HG02970 (cell line): ENCODE measurements around the gene SRGAP1.
"Not testable (repeated sequence)": the region's sequence is repeated elsewhere in the genome, so short reads cannot be mapped to it uniquely, and the experiment has no call there.

Experiments
- ATAC-seq: cut with Tn5 transposase; IDR thresholded peaks from one replicate; pipeline ENCODE4 v1.9.1; 2021; ENCODE audit warnings: mild to moderate bottlenecking, moderate library complexity, moderate number of reproducible peaks; ENCODE audit not compliant: unreplicated experiment, low FRiP score

The SRGAP1 gene

DNA sequence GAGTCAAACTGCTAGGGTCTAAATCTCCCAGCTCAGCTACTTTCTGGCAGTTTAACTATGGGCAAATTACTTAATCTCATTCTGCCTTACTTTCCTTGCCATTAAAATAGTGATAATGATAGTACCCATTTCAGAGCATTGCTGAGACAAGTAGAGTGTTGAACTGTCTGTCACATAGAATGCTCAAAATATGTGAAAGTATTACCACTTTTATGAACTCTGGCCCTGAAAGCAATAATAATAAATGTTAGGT lies 19.9 kb downstream of the SRGAP1 start:
- ATAC-seq = no peak

DNA sequence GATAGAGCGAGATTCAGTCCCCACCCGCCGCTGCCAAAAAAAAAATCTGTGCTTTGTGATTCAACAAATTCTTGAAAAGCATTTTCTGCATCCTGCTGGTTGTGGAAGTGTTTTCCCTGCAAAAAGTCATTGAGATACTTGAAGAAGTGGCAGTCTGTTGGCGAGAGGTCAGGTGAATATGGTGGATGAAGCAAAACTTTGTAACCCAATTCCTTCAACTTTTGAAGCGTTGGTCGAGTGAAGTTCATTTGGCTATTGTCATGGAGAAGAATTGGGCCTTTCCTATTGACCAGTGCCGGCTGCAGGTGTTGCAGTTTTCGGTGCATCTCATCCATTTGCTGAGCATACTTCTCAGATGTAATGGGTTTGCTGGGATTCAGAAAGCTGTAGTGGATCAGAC lies 20.9 kb downstream of the SRGAP1 start:
- no peak for ATAC-seq

DNA sequence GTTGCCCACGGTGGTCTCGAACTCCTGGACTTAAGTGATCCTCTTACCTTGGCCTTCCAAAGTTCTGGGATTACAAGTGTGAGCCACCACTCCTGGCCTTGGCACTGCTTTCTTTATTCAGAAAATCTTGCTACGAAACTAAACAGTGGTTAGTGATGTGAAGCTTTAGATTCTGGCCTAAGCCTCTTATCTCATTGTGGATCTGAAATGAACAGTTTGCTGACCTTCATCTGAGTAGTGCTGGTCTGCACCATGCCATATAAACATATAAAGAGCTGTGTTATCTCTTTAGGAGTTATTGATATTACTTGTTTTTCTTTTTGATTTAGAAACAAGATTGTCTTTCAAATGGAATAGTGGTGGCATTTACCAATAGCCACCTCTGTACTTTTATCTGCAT lies 22.6 kb downstream of the SRGAP1 start:
- ATAC-seq = no peak

DNA sequence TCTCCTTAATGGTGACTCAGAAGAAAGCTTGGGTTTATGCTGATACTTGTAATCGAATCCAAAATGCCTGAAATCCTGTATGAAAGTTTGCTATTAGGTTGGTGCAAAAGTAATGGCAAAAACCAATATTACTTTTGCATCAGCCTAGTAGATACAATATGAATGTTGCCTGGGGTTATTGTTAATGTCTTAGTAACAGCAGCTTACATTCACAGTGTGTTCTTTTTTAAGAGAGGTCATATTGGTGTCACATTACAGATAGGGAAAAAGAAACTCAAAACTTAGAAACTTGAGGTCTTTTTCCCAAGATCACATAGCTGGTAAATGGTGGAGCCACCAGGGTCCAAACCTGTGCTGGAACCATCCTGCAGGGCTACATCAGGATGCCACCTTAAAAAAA lies 25.2 kb downstream of the SRGAP1 start:
- no peak for ATAC-seq

DNA sequence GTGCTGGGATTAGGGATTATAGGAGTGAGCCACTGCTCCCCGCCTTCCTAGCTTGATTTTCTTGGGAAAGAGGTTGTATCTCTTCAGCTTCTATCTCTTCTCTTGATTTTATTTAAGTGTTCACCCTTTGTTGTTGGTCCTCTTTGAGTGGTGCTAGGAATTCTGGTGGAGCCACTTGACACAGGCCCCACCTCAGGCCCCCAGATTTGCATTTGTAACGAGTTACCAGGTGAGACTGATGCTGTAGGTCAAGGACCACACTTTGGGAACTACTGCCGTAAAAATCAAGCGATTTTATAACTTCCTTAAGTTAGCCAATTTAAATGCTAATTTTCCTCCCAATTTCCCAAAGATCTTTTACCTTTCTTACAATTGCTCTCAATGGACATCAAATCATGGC lies 26.3 kb downstream of the SRGAP1 start:
- ATAC-seq = no peak

DNA sequence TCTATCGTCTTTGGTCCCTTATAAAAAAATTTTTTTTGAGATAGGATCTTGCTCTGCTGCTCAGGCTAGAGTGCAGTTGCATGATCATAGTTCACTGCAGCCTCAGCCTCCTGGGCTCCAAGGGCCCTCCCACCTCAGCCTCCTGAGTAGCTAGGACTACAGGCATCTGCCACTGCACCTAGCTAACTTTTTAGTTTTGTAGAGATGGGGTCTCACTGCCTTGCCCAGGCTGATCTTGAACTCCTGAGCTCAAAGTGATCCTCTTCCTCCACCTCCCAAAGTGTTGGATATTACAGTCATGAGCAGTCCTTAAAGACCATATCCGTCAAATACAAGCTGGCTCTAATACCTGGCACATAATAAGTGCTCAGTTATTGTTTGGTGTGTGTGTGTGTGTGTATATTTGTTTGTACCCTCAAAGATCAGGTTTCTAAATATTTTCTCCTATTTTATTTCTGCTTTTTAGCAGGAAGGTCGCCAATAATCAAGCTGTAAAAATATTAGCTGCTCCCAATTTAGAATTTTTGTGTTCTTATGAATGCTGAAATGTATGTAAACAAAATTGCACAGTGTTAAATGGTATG lies 30.5 kb downstream of the SRGAP1 start:
- no peak for ATAC-seq

DNA sequence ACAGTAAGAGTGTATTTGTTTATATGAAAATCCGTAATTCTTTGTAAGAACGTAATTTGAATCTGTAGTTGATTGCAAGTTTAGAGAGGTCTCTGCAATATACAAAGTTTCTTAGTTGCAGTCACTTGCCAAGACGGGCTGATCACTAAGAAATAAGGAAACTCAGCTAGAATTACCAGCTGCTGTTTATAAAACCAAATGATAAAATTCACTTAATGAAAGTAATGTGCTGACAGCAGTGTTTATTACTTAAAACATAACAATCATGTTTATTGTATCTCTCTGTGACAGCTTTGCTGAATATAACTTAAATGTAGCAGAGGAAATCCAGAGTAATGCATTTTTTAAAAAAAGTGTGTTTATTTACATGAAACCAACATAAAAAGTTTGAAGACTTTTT lies 31.2 kb downstream of the SRGAP1 start:
- no peak for ATAC-seq

DNA sequence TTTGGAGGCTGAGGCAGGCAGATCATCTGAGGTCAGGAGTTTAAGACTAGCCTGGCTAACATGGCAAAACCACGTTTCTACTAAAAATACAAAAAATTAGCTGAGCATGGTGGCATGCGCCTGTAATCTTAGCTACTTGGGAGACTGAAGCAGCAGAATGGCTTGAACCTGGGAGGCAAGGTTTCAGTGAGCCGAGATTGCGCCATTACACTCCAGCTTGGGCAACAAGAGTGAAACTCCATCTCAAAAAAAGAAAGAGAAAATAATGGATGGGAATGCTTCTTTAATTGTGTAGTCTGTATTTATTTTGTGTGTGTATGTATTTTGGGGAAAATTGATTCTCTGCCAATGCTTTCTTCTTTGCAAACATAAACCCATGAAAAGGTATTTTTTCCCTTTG lies 32.5 kb downstream of the SRGAP1 start:
- ATAC-seq = no peak

DNA sequence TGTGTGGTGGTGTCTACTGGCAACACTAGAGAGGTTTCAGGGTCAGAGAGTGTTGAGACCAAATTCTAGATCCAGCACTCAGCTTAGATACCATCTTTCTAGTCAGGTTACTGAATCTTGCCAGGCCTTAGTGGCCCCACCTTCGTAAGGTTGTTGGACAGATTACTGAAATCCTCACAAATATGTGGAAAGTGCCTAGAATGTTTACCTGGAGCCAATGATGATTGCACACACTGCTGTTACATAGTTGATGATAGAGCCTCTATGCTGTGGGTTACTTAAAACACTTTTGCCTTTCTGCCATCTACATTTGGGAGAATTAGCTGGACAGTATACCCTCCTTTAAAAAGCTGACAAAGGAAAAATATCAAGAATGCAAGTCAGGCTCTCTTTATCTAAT lies 33.2 kb downstream of the SRGAP1 start:
- ATAC-seq = no peak

DNA sequence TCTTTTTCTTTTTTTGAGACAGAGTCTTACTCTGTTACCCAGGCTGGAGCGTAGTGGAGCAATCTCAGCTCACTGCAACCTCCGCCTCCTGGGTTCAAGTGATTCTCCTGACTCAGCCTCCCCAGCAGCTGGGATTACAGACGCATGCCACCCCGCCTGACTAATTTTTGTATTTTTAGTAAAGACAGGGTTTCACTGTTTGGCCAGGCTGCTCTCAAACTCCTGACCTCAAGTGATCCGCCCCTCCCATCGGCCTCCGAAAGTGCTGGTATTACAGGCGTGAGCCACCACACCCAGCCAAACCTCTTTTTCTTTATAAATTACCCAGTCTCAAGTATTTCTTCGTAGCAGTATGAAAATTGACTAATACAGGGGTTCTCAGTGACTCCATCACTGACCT lies 35.7 kb downstream of the SRGAP1 start:
- ATAC-seq = not testable (repeated sequence)

DNA sequence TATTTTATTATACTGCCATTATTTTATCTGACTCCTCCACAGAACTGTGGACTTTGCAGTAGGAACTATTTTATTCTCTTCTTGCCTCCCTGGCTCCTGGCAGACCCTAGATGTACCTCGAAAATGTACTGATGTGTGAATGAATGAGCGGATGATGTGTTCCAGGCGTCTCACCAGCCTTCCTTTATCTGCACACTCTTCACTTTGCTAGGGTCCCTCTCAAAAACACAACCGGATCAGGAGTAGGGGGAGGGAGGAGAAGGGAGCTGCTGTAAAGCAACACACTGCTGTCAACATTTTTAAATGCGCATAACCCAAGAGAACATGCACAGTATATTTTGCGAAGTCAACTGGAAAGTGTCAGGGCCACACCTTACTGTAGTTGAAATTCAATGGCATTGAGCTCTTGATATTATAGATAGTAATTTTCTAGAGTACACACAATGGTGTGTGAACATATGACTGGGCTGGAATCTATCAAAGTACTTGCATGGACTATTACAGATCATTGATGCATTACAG lies 36.3 kb downstream of the SRGAP1 start:
- no peak for ATAC-seq

DNA sequence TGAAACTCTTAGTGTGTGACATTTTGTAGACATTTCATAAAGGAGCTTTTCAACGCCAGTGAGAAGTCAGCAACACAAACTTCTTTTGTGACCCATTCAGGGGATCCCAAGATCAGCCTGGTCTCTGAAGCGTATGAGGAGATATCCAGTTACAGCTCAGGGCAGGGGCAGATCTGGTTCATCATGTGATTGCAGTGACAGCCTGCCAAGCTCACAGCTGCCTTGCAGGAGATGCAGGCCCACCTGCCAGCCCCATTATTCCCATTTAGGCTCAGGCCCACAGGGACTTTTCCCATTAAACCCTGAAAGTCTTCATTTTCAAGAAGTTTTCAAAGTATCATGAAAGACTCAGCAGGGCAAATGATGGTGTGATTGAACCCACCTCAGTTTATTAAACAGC lies 38.3 kb downstream of the SRGAP1 start:
- ATAC-seq = no peak

DNA sequence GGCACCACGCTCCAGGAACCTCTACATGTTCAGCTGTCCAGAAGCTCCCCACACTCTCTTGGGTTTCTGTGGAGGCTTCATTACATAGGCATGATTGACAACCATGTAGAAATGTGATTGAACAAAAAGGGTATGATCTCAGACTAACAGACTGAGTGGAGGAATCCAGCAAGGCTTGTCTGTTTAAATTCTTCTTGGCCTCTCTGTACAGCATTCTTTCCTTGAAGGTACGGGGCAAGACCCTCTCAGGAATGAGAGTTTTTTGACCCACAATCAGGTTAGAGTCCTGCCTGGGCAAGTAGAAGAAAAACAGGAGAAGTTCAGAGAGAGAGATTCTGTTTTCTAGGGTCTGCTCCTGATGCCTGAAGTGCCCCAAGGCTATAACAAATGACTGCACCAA lies 40.9 kb downstream of the SRGAP1 start:
- ATAC-seq = no peak

DNA sequence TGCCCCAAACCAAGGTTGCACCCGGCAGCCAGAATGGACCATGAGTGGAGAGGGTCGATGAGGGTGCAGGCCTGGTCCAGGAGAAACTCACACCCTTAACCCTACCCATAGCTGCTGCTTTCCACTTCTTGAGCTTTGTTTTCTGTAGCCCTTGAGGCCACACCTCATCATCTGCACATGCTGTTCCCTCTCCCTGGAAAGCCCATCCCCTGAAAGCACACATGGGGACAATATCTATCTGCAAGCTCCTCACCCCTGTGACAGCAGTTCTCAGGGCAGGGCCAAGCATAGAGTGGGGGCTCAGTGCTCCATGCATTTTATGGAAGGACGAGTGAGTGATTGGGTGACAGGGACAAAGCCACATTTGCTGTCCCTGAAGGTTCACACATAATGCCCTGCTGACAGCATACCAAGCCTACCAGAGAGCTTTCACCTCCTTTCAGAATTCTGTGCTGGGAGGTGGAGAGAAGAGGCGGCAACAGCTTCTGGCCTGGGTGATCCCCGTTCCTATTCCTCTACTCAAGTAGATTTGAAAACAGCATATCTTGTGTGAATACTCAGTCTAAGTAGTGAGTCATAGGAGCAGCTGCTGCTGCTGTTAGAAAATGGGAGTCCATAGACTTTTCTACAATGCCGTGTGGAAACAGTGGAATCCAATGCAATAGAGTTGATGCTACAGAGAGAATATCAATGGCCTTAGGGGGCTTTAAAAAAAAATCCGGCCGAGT lies 44.6 kb downstream of the SRGAP1 start:
- ATAC-seq = no peak

DNA sequence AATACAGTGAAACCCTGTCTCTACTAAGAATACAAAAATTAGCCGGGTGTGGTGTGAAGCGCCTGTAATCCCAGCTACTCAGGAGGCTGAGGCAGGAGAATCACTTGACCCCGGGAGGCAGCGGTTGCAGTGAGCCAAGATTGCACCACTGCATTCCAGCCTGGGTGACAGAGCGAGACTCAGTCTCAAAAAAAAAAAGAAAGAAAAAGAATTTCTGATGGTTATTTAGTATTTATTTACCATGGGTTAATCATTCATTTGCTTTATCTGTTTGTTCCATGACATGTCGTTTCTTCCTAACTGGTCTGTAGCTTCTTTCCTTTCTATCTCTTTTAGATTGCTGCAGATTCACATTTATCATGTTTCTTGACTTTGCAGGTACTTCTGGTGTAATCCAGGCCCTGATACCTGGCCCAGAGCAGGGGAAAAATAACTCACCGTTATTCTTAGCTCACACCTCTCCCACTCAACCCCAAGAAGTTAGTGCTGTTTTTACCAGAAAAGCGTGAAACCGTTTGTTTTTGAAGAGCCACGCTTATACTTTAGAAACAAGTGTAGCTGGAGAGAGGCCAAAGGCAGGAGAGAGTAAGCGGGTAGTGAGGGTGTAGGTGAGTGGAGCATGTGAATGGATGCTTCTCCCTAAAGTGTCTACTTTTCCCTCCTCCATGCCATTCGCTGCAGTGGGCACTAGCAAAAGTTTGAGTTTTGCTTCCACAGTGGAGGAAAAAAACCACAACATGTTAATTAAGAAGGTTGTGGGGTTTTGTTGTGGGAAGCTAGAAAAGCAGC lies 45.4 kb downstream of the SRGAP1 start:
- ATAC-seq = no peak

DNA sequence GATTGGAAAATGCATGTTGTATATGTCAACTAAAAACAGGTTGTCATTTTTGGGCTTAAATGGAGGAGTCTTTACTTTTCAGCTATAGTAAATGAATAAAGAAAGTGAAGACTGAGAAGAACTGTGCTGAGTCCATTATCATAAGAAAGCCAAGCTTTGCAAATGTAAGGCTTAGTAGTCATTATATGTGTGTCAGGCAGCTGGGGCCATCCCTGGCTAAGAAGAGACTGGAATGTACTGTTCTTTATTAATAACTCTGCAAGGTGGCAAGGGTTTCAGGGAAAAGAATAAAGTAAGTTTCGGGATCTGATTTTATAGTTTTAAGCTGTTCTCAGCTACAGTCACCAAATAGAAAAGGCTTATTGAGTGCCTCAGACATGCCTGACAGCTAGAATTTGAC lies 48.7 kb downstream of the SRGAP1 start:
- no peak for ATAC-seq

DNA sequence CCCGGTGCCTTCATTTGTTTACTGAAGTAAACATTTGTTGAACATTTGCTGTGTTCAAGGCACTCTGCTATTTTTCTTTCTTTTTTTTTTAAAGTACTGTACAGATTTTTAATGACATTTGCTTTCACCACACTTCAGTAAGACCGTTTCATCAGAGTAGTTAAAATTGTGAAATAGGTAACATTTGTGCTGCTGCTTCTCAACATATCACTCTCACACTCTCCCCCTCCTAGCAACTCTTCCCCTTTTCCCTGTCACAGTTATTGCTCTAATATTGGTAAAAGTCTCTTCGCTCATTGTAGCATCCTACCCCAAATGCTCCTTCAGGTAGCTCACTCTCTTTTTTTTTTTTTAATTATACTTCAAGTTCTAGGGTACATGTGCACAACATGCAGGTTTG lies 49.6 kb downstream of the SRGAP1 start:
- ATAC-seq = no peak

DNA sequence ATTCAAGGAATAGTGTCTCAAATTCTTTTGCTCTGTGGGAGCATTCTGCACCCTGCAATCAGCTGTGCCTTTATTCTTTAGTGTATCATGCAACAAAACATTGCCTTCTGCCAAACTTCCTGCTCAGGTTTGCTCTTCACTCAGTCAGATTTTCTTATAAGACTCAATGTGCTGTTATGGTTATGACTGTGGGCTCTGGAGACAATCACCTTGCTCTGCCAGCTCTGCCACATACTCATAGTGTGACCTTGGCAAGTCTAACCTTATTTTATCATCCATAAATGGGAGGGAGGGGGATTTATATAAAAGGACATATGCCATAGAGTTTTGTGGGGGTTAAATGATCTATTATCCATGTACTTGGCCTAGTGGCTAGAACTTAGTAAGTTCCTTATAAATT lies 51.3 kb downstream of the SRGAP1 start:
- no peak for ATAC-seq

DNA sequence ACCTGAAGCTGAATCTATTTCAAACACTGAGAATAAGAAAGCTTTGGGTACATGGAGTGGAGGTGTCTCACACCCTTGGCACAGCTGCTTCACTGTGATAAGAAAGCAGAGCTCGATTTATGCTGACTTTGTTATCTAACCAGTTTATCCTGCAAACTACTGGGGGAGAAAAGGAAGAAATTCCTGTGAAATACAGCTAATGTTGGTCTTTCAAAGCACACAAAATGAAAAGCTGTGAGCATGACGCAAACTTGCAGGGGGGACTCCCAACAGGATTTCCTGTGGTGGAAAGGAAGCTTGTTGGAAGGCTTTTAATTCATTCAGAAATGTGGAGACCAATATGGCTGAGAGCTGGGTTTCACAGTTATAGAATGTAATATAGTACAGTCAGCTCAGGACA lies 53.4 kb downstream of the SRGAP1 start:
- ATAC-seq = no peak

DNA sequence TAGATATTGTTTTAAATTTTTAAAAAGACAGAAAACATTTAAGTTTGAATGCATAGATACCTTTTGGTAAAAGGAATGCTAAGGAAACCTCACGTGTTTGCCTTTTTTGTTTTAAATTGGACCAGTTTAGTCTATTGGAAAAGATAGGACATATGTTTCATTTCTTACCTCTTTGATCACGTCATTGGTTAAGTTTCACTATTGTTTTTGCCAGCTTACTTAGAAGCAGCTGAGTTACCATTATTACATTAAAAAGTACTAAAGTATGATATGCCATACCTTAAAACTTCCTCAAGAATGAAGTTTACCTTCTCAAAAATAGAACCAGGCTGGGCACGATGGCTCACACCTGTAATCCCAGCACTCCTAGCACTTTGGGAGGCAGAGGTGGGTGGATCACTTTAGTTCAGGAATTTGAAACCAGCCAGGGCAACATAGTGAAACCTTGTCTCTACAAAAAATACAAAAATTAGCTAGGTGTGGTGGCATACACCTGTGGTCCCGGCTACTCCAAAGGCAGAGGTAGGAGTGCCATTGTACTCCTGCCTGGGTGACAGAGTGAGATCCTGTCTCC lies 54.4 kb downstream of the SRGAP1 start:
- ATAC-seq = no peak

DNA sequence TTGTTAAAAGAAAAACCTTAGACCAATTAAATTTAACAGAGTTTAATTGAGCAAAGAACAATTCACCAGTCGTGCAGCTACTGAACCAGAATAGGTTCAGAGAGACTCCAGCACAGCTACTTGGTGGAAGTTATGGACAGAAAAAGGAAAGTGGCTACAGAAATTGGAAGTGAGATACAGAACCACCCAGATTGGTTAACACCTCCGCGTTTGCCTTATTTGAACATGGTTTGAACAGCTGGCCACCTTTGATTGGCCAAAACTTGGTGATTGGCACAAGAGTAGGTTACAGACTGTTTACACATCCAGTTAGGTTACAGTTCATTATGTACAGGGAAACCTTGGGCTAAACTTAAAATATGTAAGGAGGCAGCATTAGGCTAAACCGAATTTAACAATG lies 54.9 kb downstream of the SRGAP1 start:
- no peak for ATAC-seq
